IMR-90 (cell line): ENCODE results near the gene RETN. TPM values are rescaled to one million over a fixed set of nuclear protein-coding genes. Genes with fewer than 3 reads are reported as not detected.

Source experiments
- ATAC-seq: fragments of 200-7000 bp; cut with Tn5 transposase; 2 replicates; pipeline ENCODE4 v1.9.1; 2020; ENCODE audit warnings: low read depth, mild to moderate bottlenecking, moderate library complexity
- BruUV-seq: library from RNA; stranded (reverse); fragments of 400-500 nt; replicated peaks from 2 replicates; lab custom pipeline; 2021; lab: Mats Ljungman, UMichigan
- CTCF ChIA-PET: fragments of 300-600 bp; formaldehyde crosslinking; extraction: SDS; loops from one replicate; lab custom pipeline; 2021; ENCODE audit warnings: antibody characterized with exemption; lab: Yijun Ruan, JAX
- POLR2A ChIA-PET: fragments of 300-600 bp; sonication (Branson Sonifier 250); formaldehyde crosslinking; loops from one replicate; lab custom pipeline; 2022; ENCODE audit warnings: antibody characterized with exemption; ENCODE audit not compliant: unreplicated experiment; lab: Charles Lee
- DNase-seq: peaks from one replicate; pipeline ENCODE4 v3.0.0; 2013
- H2AFZ ChIP-seq: replicated peaks from 2 replicates; pipeline ENCODE3; 2013; ENCODE audit warnings: low read length, mild to moderate bottlenecking; ENCODE audit not compliant: poor library complexity
- H2AK5ac ChIP-seq: 2 replicates; pipeline ENCODE4 v1.6.1; 2013; ENCODE audit warnings: low read depth, low read length, inconsistent platforms
- H2AK9ac ChIP-seq: replicated peaks from 2 replicates; pipeline ENCODE3; 2013; ENCODE audit warnings: mild to moderate bottlenecking, low read depth, low read length, moderate library complexity; ENCODE audit not compliant: poor library complexity
- H2BK120ac ChIP-seq: 2 replicates; pipeline ENCODE4 v1.6.1; 2013; ENCODE audit warnings: low read depth, low read length, inconsistent platforms
- H2BK15ac ChIP-seq: 3 replicates; pipeline ENCODE4 v1.6.1; 2013; ENCODE audit warnings: low read depth, low read length, inconsistent platforms
- H2BK20ac ChIP-seq: 2 replicates; pipeline ENCODE4 v1.6.1; 2013; ENCODE audit warnings: low read depth, mild to moderate bottlenecking, inconsistent platforms, low read length, moderate library complexity
- H2BK5ac ChIP-seq: 2 replicates; pipeline ENCODE4 v1.6.1; 2013; ENCODE audit warnings: mild to moderate bottlenecking, low read depth, low read length, inconsistent platforms; ENCODE audit not compliant: poor library complexity, severe bottlenecking
- H3K14ac ChIP-seq: replicated peaks from 2 replicates; pipeline ENCODE4 v1.6.1; 2013; ENCODE audit warnings: low read depth, low read length, inconsistent platforms
- H3K18ac ChIP-seq: 2 replicates; pipeline ENCODE4 v1.6.1; 2013; ENCODE audit warnings: low read depth, low read length, control low read depth
- H3K23ac ChIP-seq: 2 replicates; pipeline ENCODE4 v1.6.1; 2013; ENCODE audit warnings: low read depth, low read length, inconsistent platforms
- H3K27ac ChIP-seq: 2 replicates; pipeline ENCODE4 v1.5.1; 2013; ENCODE audit warnings: mild to moderate bottlenecking, control low read depth, low read length; ENCODE audit not compliant: insufficient read depth
- H3K27me3 ChIP-seq: 2 replicates; pipeline ENCODE4 v1.6.1; 2013; ENCODE audit warnings: low read length; ENCODE audit not compliant: control insufficient read depth, insufficient read depth
- H3K36me3 ChIP-seq: 2 replicates; pipeline ENCODE4 v1.6.1; 2013; ENCODE audit warnings: low read length, mixed read lengths; ENCODE audit not compliant: control insufficient read depth, insufficient read depth
- H3K4ac ChIP-seq: 2 replicates; pipeline ENCODE4 v1.6.1; 2013; ENCODE audit warnings: low read depth, low read length, inconsistent platforms
- H3K4me1 ChIP-seq: 2 replicates; pipeline ENCODE4 v1.6.1; 2013; ENCODE audit warnings: low read length, mixed read lengths; ENCODE audit not compliant: control insufficient read depth, insufficient read depth
- H3K4me2 ChIP-seq: 2 replicates; pipeline ENCODE4 v1.6.1; 2013; ENCODE audit warnings: low read depth, mild to moderate bottlenecking, control low read depth, low read length, moderate library complexity
- H3K4me3 ChIP-seq: 2 replicates; pipeline ENCODE4 v1.5.1; 2013; ENCODE audit warnings: low read depth, mild to moderate bottlenecking, control low read depth, low read length, moderate library complexity; ENCODE audit not compliant: insufficient read depth
- H3K56ac ChIP-seq: 2 replicates; pipeline ENCODE4 v1.6.1; 2013; ENCODE audit warnings: low read length, inconsistent platforms; ENCODE audit not compliant: insufficient read depth; ENCODE audit errors: extremely low read depth
- H3K79me1 ChIP-seq, 2 experiments: 2 replicates each; pipeline ENCODE4 v1.6.1; 2013; ENCODE audit warnings: low read length in 2 of 2, inconsistent platforms in 1 of 2, low read depth in 1 of 2
- H3K9ac ChIP-seq: 2 replicates; pipeline ENCODE4 v1.6.1; 2013; ENCODE audit warnings: low read depth, low read length, control low read depth
- H3K9me1 ChIP-seq: 2 replicates; pipeline ENCODE4 v1.6.1; 2013; ENCODE audit warnings: low read length, inconsistent platforms; ENCODE audit not compliant: insufficient read depth
- H3K9me3 ChIP-seq: 2 replicates; pipeline ENCODE4 v1.6.1; 2013; ENCODE audit warnings: low read length; ENCODE audit not compliant: control insufficient read depth, insufficient read depth
- H4K20me1 ChIP-seq: 2 replicates; pipeline ENCODE4 v1.6.1; 2013; ENCODE audit warnings: low read length, inconsistent platforms; ENCODE audit not compliant: insufficient read depth
- H4K5ac ChIP-seq: 2 replicates; pipeline ENCODE4 v1.6.1; 2013; ENCODE audit warnings: mild to moderate bottlenecking, low read depth, low read length, control low read depth
- H4K8ac ChIP-seq, 2 experiments: 2 replicates each; pipeline ENCODE4 v1.6.1; 2013; ENCODE audit warnings: low read depth in 2 of 2, low read length in 2 of 2, control low read depth in 1 of 2, inconsistent platforms in 1 of 2
- H4K91ac ChIP-seq: 2 replicates; pipeline ENCODE4 v1.6.1; 2013; ENCODE audit warnings: low read depth, low read length, inconsistent platforms; ENCODE audit not compliant: insufficient read depth
- BHLHE40 ChIP-seq: fragments of 150-350 bp; IDR thresholded peaks from 2 replicates; pipeline ENCODE4 v1.6.1; 2016; ENCODE audit warnings: mild to moderate bottlenecking, low read depth, low read length
- CHD1 ChIP-seq: IDR thresholded peaks from 2 replicates; pipeline ENCODE4 v1.6.1; 2012; ENCODE audit warnings: low read depth, low read length, improper control_type of control experiment
- FOS ChIP-seq: fragments of 150-350 bp; IDR thresholded peaks from 2 replicates; pipeline ENCODE4 v1.6.1; 2016; ENCODE audit warnings: low read depth, low read length
- MAFK ChIP-seq: IDR thresholded peaks from 2 replicates; pipeline ENCODE4 v1.6.1; 2012; ENCODE audit warnings: low read depth, low read length, improper control_type of control experiment
- MAZ ChIP-seq: IDR thresholded peaks from 2 replicates; pipeline ENCODE4 v1.6.1; 2012; ENCODE audit warnings: low read depth, mild to moderate bottlenecking, low read length, improper control_type of control experiment, moderate library complexity, borderline replicate concordance
- MXI1 ChIP-seq: IDR thresholded peaks from 2 replicates; pipeline ENCODE4 v1.6.1; 2012; ENCODE audit warnings: low read depth, mild to moderate bottlenecking, low read length, moderate library complexity, borderline replicate concordance
- NFE2L2 ChIP-seq: fragments of 150-350 bp; IDR thresholded peaks from 2 replicates; pipeline ENCODE4 v1.6.1; 2016; ENCODE audit warnings: low read depth, mild to moderate bottlenecking, low read length
- RAD21 ChIP-seq: IDR thresholded peaks from 2 replicates; pipeline ENCODE4 v1.6.1; 2012; ENCODE audit warnings: low read length, improper control_type of control experiment
- RCOR1 ChIP-seq: IDR thresholded peaks from 2 replicates; pipeline ENCODE4 v1.6.1; 2012; ENCODE audit warnings: mild to moderate bottlenecking, low read length, improper control_type of control experiment; ENCODE audit not compliant: insufficient replicate concordance
- WGBS, 2 experiments: methylation state at CpG; one replicate each; pipeline versions ENCODE4 v1.1.5 to v1.1.7; 2013; ENCODE audit warnings: missing lambda C conversion rate in 2 of 2; ENCODE audit not compliant: insufficient read length in 1 of 2; ENCODE audit errors: extremely low coverage in 2 of 2; 5-methylcytosine and 5-hydroxymethylcytosine counted together
- dilution Hi-C: fragments of 300-500 bp; cut with HindIII; formaldehyde crosslinking; loops from one replicate; pipeline ENCODE4 v1.14.3; 2018; ENCODE audit warnings: low sequenced_read_pairs; ENCODE audit not compliant: unreplicated experiment
- in situ Hi-C: fragments of 300-500 bp; cut with MboI; formaldehyde crosslinking; loops from 3 replicates; pipeline ENCODE4 v1.14.3; 2019; ENCODE audit warnings: low sequenced_read_pairs, inconsistent platforms, mixed read lengths
- intact Hi-C: fragments of 100-400 bp; cut with micrococcal nuclease; formaldehyde crosslinking; loops from 2 replicates; pipeline ENCODE4 v1.10.0; 2022
- polyA plus RNA-seq, 3 experiments: library from polyadenylated mRNA; depleted of rRNA; stranded (reverse); fragments of >200 nt; gene quantifications; 2 replicates each; pipeline ENCODE4 v1.2.3, GENCODE V29; 2012; ENCODE audit warnings: low replicate concordance in 1 of 3
- total RNA-seq: library from RNA; depleted of rRNA; stranded (reverse); fragments of >200 nt; gene quantifications from 2 replicates; pipeline ENCODE4 v1.2.3, GENCODE V29; 2012
- TF ChIP-seq, protein P1 (sequence below): conservative IDR thresholded peaks from 2 replicates; pipeline ENCODE4 v1.5.1; 2012; ENCODE audit warnings: mild to moderate bottlenecking, low read depth, low read length, improper control_type of control experiment
- TF ChIP-seq, protein P2 (sequence below): fragments of 150-350 bp; IDR thresholded peaks from 2 replicates; pipeline ENCODE4 v1.6.1; 2016; ENCODE audit warnings: low read depth, mild to moderate bottlenecking, low read length, moderate library complexity, borderline replicate concordance
- TF ChIP-seq, protein P3 (sequence below): fragments of 150-350 bp; IDR thresholded peaks from 2 replicates; pipeline ENCODE4 v1.6.1; 2017; ENCODE audit warnings: mild to moderate bottlenecking, antibody characterized with exemption, low read length, low read depth

RETN gene
- total and polyA plus RNA-seq, 2 of the 4 experiments (the other 2 are of a cell fraction) = not detected

DNA sequence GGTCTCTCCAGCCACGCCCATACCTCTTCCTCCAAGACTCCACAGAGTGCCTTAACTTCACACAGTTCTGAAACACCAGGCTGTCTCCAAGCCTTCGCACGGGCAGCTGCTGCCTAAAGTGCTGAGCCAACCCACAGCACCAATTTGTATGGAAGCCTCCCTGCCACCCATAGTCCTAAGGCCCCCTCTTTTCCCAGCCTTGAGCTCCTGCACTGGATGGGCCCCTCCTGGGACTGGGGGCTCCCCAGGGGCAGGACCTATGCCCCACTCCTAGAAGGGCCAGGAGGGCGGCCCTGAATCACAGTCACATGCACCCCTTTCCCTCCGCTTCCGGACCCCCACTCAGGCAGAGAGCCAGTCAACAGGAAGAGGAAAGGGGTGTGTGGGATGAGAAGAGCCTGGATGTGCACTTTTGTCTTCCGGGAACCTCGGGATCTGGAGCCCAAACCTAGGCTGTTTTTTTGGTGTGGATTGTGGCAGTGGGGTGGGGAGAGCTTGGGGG is 38.2 kb downstream of the RETN start:
- WGBS, 2 experiments = 0% methylated on average over 2 of the region's 8 CpGs; no CpG with 5 or more reads in 1 of the 2 experiments
- in situ Hi-C loops = no loop called here

More for the DNA sequence above, 38.2 kb downstream of the RETN start:
- ATAC-seq (no peak), DNase-seq (no peak)
- no peak overlapping the region for H4K8ac ChIP-seq
- no peak overlapping the region for H3K14ac ChIP-seq
- H3K27me3 ChIP-seq = peaks cover 10% of the 10 kb centered on the region; the same call in 1 of the 2 replicates
- no peaks in the 10 kb centered on the region for H4K20me1 ChIP-seq
- H3K4ac ChIP-seq = no peak overlapping the region
- no peaks in the 10 kb centered on the region for H3K4me1 ChIP-seq
- intact Hi-C loops = no loop called here
- no peak overlapping the region for H3K18ac ChIP-seq
- H3K4me2 ChIP-seq = no peak overlapping the region
- no peak overlapping the region for H2BK20ac ChIP-seq
- no peaks in the 10 kb centered on the region for H3K36me3 ChIP-seq
- no peak overlapping the region for H2AK5ac ChIP-seq
- dilution Hi-C loops = no loop called here
- H2AFZ ChIP-seq = no peak overlapping the region
- no peak overlapping the region for H3K23ac ChIP-seq
- no peak overlapping the region for H3K9ac ChIP-seq
- H2BK5ac ChIP-seq = no peak overlapping the region
- H2BK15ac ChIP-seq = no peak overlapping the region
- no peak for TF ChIP-seq MAZ
- TF ChIP-seq, protein P1, sequence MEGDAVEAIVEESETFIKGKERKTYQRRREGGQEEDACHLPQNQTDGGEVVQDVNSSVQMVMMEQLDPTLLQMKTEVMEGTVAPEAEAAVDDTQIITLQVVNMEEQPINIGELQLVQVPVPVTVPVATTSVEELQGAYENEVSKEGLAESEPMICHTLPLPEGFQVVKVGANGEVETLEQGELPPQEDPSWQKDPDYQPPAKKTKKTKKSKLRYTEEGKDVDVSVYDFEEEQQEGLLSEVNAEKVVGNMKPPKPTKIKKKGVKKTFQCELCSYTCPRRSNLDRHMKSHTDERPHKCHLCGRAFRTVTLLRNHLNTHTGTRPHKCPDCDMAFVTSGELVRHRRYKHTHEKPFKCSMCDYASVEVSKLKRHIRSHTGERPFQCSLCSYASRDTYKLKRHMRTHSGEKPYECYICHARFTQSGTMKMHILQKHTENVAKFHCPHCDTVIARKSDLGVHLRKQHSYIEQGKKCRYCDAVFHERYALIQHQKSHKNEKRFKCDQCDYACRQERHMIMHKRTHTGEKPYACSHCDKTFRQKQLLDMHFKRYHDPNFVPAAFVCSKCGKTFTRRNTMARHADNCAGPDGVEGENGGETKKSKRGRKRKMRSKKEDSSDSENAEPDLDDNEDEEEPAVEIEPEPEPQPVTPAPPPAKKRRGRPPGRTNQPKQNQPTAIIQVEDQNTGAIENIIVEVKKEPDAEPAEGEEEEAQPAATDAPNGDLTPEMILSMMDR = no peak
- no peak for TF ChIP-seq RCOR1
- TF ChIP-seq MXI1 = no peak
- TF ChIP-seq NFE2L2 = no peak
- TF ChIP-seq, protein P2, sequence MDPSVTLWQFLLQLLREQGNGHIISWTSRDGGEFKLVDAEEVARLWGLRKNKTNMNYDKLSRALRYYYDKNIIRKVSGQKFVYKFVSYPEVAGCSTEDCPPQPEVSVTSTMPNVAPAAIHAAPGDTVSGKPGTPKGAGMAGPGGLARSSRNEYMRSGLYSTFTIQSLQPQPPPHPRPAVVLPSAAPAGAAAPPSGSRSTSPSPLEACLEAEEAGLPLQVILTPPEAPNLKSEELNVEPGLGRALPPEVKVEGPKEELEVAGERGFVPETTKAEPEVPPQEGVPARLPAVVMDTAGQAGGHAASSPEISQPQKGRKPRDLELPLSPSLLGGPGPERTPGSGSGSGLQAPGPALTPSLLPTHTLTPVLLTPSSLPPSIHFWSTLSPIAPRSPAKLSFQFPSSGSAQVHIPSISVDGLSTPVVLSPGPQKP = no peak
- no peak for TF ChIP-seq BHLHE40
- TF ChIP-seq, protein P3, sequence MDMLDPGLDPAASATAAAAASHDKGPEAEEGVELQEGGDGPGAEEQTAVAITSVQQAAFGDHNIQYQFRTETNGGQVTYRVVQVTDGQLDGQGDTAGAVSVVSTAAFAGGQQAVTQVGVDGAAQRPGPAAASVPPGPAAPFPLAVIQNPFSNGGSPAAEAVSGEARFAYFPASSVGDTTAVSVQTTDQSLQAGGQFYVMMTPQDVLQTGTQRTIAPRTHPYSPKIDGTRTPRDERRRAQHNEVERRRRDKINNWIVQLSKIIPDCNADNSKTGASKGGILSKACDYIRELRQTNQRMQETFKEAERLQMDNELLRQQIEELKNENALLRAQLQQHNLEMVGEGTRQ = no peak
- no peak for TF ChIP-seq FOS
- TF ChIP-seq CHD1 = no peak
- TF ChIP-seq RAD21 = no peak
- TF ChIP-seq MAFK = no peak
- no peak overlapping the region for H3K56ac ChIP-seq
- H2BK120ac ChIP-seq = no peak overlapping the region
- no peaks in the 10 kb centered on the region for H3K9me1 ChIP-seq
- ChIA-PET POLR2A (no interaction called here), CTCF (no interaction called here)
- no peaks in the 10 kb centered on the region for H3K79me1 ChIP-seq
- BruUV-seq = no TSS peak
- no peak overlapping the region for H2AK9ac ChIP-seq
- no peak overlapping the region for H4K91ac ChIP-seq
- H3K4me3 ChIP-seq = no peak overlapping the region
- no peaks in the 10 kb centered on the region for H3K9me3 ChIP-seq
- H3K27ac ChIP-seq = no peak overlapping the region
- H4K5ac ChIP-seq = no peak overlapping the region
